ENCODE measurements around the gene SH2B2.
A peak's percentile ranks its signal among the peaks of the same experiment; 100 is the strongest.

Gene SH2B2

GRCh38 chr7:102282465-102283362, 4.0 kb upstream of the SH2B2 start:
- no peak for TF ChIP-seq CTCF (IDR thresholded peaks at IDR 0.05; ENCODE audit: low read depth, low read length, missing control alignments)
- DNase-seq (ENCODE audit: extremely low read depth, low read depth): no peak
- no peak overlapping the region for H3K4me3 ChIP-seq (replicated peaks; ENCODE audit: low read depth, low read length)

DNA sequence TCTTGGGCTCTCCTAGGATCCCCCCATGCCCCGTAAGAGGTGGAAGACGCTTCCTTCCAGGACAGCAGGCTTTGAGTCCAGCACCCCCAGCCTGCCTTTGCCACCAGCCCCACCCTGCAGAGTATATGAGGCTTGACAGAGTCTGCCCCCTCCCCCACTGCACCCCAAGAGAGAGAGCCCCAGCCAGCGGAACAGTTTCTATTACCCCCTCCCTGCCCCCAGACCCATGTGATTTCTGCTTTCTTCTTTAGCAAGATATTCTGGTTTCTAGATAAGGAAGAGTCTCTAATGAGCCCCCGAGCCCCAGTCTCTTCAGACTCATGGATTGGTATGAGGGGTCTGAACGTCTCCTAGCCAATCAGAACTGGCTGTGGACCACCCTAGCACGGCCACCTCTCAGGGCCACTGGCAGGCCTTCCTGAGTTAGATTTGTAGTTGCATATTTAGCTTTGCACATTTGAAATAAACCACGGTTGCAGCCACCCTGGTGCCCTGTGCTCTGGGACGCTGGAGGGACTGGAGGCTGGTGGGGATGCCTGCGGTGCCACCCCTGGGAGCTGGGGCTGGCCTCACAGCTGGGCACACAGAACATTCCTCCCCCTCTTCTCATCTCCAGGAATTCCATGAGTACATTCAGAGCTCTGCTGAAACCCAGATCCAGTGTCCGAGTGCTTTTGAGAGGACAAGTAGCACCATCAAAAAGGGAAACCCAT, 3.0 kb upstream of the SH2B2 start:
- TF ChIP-seq CTCF (IDR thresholded peaks at IDR 0.05; ENCODE audit: low read depth, low read length, missing control alignments): no peak

DNA sequence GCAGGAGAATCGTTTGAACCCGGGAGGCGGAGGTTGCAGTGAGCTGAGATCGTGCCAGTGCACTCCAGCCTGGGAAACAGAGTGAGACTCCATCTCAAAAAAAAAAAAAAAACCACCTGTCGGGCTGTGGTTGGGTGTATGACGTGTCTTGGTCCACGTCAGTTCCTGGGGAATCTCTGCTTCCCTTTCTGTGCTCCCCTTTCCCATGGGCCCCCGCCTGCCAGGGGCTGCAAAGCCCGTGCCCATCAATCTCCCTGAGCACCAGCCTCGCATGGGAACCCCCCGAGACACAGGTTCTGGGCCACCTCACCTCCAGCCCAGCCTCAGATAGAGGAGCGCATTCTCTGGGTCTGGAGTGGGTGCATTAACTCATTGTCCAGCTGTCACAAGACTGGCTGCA, 2.3 kb upstream of the SH2B2 start:
- no peak for DNase-seq (ENCODE audit: extremely low read depth, low read depth)
- TF ChIP-seq CTCF (IDR thresholded peaks at IDR 0.05; ENCODE audit: low read depth, low read length, missing control alignments): no peak
- no peak overlapping the region for H3K4me3 ChIP-seq (replicated peaks; ENCODE audit: low read depth, low read length)

More for the DNA sequence above, 3.0 kb upstream of the SH2B2 start:
- no peak overlapping the region for H3K4me3 ChIP-seq (replicated peaks; ENCODE audit: low read depth, low read length)
- DNase-seq (ENCODE audit: extremely low read depth, low read depth): no peak

DNA sequence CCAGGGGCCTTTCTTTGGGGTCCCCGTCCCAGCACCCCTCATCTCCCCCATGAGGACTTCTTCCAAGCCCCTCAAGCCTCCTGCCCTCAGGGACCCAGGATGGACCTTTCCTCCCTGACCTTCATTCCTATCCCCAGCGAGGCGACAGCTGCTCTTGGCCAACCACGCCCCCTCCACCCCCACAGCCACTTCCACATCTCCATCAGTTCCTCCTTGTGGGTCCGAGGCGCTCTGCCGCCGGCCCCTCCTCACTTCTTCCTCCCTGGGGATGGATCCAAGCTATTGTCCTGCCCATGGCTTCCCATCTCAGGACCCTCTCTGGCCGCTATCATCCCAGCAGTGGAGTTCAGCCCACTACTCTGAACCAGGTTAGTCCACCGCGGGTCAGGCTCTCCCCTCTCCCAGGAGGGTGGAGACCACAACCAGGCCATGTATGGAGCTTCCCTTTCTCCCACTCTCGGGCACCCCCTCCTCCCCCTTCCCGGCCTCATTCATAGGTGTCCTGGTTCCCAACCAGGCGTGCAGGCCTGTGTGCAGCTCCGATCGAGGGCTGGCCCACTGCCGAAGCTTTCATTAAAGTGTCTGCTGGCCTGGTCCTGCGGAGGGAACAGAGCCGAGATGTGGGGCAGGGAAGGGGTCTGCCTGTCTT, 1.7 kb upstream of the SH2B2 start:
- DNase-seq (ENCODE audit: extremely low read depth, low read depth): no peak
- H3K4me3 ChIP-seq (replicated peaks; ENCODE audit: low read depth, low read length): no peak overlapping the region
- TF ChIP-seq CTCF (IDR thresholded peaks at IDR 0.05; ENCODE audit: low read depth, low read length, missing control alignments): no peak

GRCh38 chr7:102285540-102286236, 980 bp upstream of the SH2B2 start:
- no peak for DNase-seq (ENCODE audit: extremely low read depth, low read depth)
- TF ChIP-seq CTCF (IDR thresholded peaks at IDR 0.05; ENCODE audit: low read depth, low read length, missing control alignments): no peak

More at GRCh38 chr7:102285540-102286236, 980 bp upstream of the SH2B2 start:
- H3K4me3 ChIP-seq (replicated peaks; ENCODE audit: low read depth, low read length): peak overlapping the region; percentile 63
